GM12801 (cell line): ENCODE data around the gene STRA8.

Source experiments
- TF ChIP-seq, protein P1 (sequence below): IDR thresholded peaks from one replicate; pipeline ENCODE4 v1.5.1; 2011; ENCODE audit warnings: control low read depth; ENCODE audit not compliant: insufficient read length; ENCODE audit errors: extremely low read depth

STRA8 gene

GRCh38 chr7:135253851-135254771 lies 20.5 kb downstream of the STRA8 start:
- TF ChIP-seq, protein P1, sequence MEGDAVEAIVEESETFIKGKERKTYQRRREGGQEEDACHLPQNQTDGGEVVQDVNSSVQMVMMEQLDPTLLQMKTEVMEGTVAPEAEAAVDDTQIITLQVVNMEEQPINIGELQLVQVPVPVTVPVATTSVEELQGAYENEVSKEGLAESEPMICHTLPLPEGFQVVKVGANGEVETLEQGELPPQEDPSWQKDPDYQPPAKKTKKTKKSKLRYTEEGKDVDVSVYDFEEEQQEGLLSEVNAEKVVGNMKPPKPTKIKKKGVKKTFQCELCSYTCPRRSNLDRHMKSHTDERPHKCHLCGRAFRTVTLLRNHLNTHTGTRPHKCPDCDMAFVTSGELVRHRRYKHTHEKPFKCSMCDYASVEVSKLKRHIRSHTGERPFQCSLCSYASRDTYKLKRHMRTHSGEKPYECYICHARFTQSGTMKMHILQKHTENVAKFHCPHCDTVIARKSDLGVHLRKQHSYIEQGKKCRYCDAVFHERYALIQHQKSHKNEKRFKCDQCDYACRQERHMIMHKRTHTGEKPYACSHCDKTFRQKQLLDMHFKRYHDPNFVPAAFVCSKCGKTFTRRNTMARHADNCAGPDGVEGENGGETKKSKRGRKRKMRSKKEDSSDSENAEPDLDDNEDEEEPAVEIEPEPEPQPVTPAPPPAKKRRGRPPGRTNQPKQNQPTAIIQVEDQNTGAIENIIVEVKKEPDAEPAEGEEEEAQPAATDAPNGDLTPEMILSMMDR: no peak

DNA sequence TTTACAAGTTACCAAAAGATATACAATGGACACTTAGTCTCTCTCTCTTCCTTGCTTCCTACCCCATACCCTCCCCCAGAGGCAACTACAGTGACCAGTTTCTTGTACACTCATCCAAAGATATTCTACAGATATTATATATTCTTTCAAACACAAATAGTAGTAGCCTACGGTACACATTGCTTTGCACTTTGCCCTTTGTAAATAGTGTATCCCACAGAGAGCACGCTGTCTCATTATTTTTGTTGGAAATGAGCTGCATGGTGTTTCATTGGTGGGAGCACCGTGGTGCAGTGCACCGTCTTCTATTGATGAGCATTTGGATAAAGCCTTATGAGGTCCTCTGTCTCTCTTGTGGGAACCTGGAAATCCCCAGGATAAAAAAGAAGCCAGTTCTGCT lies 24.2 kb downstream of the STRA8 start:
- TF ChIP-seq, protein P1: no peak

DNA sequence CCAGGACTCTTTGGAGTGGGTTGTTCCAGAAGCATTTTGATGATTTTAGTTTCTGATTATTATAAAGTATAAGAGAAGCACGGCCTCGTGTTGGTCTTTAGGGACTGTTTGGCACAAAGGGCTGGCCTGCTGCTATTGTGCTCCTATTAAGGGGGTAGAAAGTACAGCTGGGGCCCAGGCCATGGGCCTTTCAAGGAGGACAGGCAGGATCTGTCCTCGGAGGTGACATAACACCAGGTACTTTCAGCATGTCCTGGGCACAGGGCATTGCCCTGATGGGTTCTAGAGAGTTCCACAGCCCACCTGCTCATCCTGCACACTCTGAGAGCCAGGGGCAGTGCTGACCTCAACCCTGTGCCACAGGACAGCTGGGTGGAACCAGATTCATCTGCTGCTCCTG lies 24.9 kb downstream of the STRA8 start:
- TF ChIP-seq, protein P1: no peak

GRCh38 chr7:135259702-135260101 lies 26.1 kb downstream of the STRA8 start:
- TF ChIP-seq, protein P1: no peak

DNA sequence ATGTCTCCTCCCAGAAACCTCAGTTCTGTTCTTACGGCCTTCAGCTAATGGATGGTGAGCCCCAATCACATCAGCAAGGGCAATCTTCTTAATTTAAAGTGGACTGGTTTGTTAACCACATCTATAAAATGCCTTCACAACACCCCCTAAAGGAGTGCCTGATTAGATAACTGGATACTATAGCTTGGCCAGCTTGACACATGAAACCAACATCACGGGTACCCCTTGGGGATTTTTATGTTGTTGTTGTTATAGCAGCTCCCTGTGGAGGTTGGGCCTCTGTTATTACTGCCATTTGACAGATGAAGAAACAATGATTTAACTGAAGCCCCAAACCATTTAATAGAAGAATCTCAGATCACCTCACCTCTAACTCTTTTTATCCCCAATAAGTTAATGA lies 26.8 kb downstream of the STRA8 start:
- TF ChIP-seq, protein P1: no peak

- TF ChIP-seq, protein P1: no peak
Observed at GRCh38 chr7:135260930-135261721, 27.5 kb downstream of the STRA8 start.

DNA sequence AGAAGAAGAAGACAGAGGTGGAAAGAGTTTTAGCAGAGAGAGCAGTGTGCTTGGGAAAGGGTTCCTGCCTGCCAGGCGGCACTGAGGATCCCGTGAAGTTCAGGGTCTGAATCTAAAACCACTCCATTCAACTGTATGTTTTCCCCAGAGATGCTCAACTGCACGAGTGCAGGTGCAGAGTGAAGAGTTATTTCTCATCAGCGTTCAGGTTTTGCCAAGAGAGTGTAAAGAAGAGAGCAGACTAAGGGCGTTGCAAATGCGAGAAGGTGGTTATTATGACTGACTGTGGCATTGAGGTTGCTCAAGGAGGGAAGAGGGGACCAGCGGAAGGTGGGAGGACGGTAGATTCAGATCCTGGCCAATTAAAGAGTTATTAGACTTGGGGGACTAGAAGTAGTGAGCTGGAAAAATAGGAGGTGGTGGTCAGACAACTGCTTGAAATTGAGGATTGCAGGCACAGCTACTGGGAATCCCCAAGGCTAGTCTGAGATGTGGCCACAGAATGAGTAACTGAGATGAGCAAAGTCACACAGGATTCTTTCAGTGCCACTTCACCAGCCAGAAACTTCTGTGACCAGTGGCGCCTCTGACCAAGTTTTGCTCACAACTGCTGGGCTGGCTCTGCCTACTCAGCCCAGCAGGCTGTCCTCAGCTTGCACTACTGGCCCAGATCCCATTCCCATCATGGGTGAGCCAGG lies 29.1 kb downstream of the STRA8 start:
- TF ChIP-seq, protein P1: no peak
